Loucy (cell line): ENCODE measurements around the gene PCSK2.

Experiments
- H2AFZ ChIP-seq: fragments of 200-600 bp; sonication (generic); 2 replicates; pipeline ENCODE4 v1.6.0; 2016; ENCODE audit warnings: antibody characterized with exemption, mild to moderate bottlenecking, low read length, moderate library complexity
- H3F3A ChIP-seq: fragments of 200-600 bp; 2 replicates; pipeline ENCODE4 v1.6.0; 2016; ENCODE audit warnings: antibody characterized with exemption, low read depth, mild to moderate bottlenecking
- H3K27me3 ChIP-seq: fragments of 200-600 bp; sonication (generic); 2 replicates; pipeline ENCODE4 v1.6.1; 2014; ENCODE audit warnings: low read length, mild to moderate bottlenecking; ENCODE audit not compliant: insufficient read depth, poor library complexity, severe bottlenecking
- H3K36me3 ChIP-seq: fragments of 200-600 bp; sonication (generic); 2 replicates; pipeline ENCODE4 v1.6.1; 2016; ENCODE audit warnings: low read length; ENCODE audit not compliant: insufficient read depth
- H3K4me1 ChIP-seq: fragments of 200-600 bp; sonication (generic); 2 replicates; pipeline ENCODE4 v1.5.1; 2014; ENCODE audit warnings: low read length, mild to moderate bottlenecking; ENCODE audit not compliant: insufficient read depth, poor library complexity, severe bottlenecking
- H3K4me2 ChIP-seq: fragments of 200-600 bp; sonication (generic); 2 replicates; pipeline ENCODE4 v1.6.0; 2014; ENCODE audit warnings: antibody characterized with exemption, low read length, low read depth, mild to moderate bottlenecking; ENCODE audit not compliant: poor library complexity, severe bottlenecking
- H3K4me3 ChIP-seq: fragments of 200-600 bp; sonication (generic); 2 replicates; pipeline ENCODE4 v1.5.1; 2014; ENCODE audit warnings: low read length, mild to moderate bottlenecking, mixed read lengths; ENCODE audit not compliant: poor library complexity, severe bottlenecking
- H3K79me2 ChIP-seq: fragments of 200-600 bp; sonication (generic); 2 replicates; pipeline ENCODE4 v1.6.1; 2014; ENCODE audit warnings: low read length; ENCODE audit not compliant: insufficient read depth
- H3K9ac ChIP-seq: fragments of 200-600 bp; sonication (generic); 2 replicates; pipeline ENCODE4 v1.6.0; 2014; ENCODE audit warnings: mild to moderate bottlenecking, low read depth, low read length, moderate library complexity; ENCODE audit not compliant: poor library complexity, severe bottlenecking
- H3K9me2 ChIP-seq: fragments of 200-600 bp; sonication (generic); replicated peaks from 2 replicates; pipeline ENCODE4 v1.6.1; 2016; ENCODE audit warnings: low read depth, low read length, mixed read lengths
- H3K9me3 ChIP-seq: fragments of 200-600 bp; sonication (generic); 2 replicates; pipeline ENCODE4 v1.6.1; 2014; ENCODE audit warnings: mild to moderate bottlenecking, antibody characterized with exemption, low read length, low read depth; ENCODE audit not compliant: insufficient read depth
- H4K20me1 ChIP-seq: fragments of 200-600 bp; sonication (generic); 2 replicates; pipeline ENCODE4 v1.6.0; 2014; ENCODE audit warnings: antibody characterized with exemption, low read length, mild to moderate bottlenecking; ENCODE audit not compliant: insufficient read depth, poor library complexity, severe bottlenecking
- EZH2phosphoT487 ChIP-seq: fragments of 200-600 bp; IDR thresholded peaks from 2 replicates; pipeline ENCODE4 v1.6.1; 2018; ENCODE audit warnings: antibody characterized with exemption, mild to moderate bottlenecking, moderate library complexity, borderline replicate concordance
- TF ChIP-seq, protein P1 (sequence below): fragments of 200-600 bp; sonication (generic); conservative IDR thresholded peaks from 2 replicates; pipeline ENCODE4 v1.5.1; 2014; ENCODE audit warnings: mild to moderate bottlenecking, antibody characterized with exemption, low read length

The PCSK2 gene

DNA sequence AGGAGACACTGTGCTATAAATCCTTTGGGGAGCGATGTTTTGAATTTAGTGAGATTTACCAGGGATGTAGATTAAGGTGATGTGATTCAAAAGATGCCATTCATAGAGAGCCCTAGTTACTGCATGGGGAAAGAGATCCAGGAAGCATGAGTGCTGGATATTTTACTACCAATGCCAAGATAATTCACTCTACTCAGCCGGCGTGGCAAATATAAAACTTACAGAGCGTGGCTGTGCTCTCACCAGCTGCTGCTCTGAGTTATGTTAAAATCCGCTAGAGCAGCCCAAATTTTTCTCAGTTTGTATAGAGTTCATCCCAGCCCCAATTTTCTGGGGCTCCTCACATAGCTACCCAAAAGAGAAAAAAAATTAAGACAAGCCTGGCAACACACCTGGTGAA is 255.7 kb downstream of the PCSK2 start:
- no peak overlapping the region for H2AFZ ChIP-seq

DNA sequence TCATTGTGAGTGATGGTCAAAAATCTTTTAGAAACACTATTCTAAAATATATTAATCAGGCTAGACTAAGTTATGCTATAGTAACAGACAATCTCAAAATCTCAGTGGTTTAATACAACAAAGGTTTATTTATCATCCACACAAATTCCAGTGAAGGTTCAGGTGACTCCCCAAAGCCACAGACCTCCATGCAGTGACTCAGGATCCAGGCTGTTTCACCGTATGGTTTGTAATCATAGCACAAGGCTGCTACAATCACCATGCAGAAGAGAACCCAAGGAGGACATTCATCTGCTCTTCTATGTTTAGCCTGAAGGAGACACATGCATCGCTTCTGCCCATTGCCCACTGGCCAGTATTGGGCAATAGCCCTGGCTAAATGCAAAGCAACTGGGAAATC is 258.2 kb downstream of the PCSK2 start:
- no peaks in the 10 kb centered on the region; the same call in 1 of the 2 replicates for H3K9me3 ChIP-seq
- no peak overlapping the region for H3K4me3 ChIP-seq
- no peak overlapping the region for H3K9ac ChIP-seq
- H3K27me3 ChIP-seq: no peaks in the 10 kb centered on the region
- H3K4me2 ChIP-seq: no peak overlapping the region
- H3F3A ChIP-seq: no peaks in the 10 kb centered on the region
- H3K9me2 ChIP-seq: no peaks in the 10 kb centered on the region
- H3K4me1 ChIP-seq: no peaks in the 10 kb centered on the region
- H2AFZ ChIP-seq: no peak overlapping the region
- no peaks in the 10 kb centered on the region for H3K36me3 ChIP-seq
- H4K20me1 ChIP-seq: no peaks in the 10 kb centered on the region
- no peaks in the 10 kb centered on the region for H3K79me2 ChIP-seq
- TF ChIP-seq EZH2phosphoT487: no peak
- TF ChIP-seq, protein P1, sequence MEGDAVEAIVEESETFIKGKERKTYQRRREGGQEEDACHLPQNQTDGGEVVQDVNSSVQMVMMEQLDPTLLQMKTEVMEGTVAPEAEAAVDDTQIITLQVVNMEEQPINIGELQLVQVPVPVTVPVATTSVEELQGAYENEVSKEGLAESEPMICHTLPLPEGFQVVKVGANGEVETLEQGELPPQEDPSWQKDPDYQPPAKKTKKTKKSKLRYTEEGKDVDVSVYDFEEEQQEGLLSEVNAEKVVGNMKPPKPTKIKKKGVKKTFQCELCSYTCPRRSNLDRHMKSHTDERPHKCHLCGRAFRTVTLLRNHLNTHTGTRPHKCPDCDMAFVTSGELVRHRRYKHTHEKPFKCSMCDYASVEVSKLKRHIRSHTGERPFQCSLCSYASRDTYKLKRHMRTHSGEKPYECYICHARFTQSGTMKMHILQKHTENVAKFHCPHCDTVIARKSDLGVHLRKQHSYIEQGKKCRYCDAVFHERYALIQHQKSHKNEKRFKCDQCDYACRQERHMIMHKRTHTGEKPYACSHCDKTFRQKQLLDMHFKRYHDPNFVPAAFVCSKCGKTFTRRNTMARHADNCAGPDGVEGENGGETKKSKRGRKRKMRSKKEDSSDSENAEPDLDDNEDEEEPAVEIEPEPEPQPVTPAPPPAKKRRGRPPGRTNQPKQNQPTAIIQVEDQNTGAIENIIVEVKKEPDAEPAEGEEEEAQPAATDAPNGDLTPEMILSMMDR: no peak

More for the DNA sequence above, 255.7 kb downstream of the PCSK2 start:
- Histone ChIP-seq H3K9ac (no peak overlapping the region), H4K20me1 (no peaks in the 10 kb centered on the region), H3K79me2 (no peaks in the 10 kb centered on the region), H3K4me3 (no peak overlapping the region), H3K9me3 (no peaks in the 10 kb centered on the region; the same call in 1 of the 2 replicates), H3F3A (no peaks in the 10 kb centered on the region), H3K9me2 (no peaks in the 10 kb centered on the region), H3K36me3 (no peaks in the 10 kb centered on the region), H3K4me1 (no peaks in the 10 kb centered on the region), H3K27me3 (no peaks in the 10 kb centered on the region), H3K4me2 (no peak overlapping the region)
- TF ChIP-seq, protein P1: no peak
- no peak for TF ChIP-seq EZH2phosphoT487

DNA sequence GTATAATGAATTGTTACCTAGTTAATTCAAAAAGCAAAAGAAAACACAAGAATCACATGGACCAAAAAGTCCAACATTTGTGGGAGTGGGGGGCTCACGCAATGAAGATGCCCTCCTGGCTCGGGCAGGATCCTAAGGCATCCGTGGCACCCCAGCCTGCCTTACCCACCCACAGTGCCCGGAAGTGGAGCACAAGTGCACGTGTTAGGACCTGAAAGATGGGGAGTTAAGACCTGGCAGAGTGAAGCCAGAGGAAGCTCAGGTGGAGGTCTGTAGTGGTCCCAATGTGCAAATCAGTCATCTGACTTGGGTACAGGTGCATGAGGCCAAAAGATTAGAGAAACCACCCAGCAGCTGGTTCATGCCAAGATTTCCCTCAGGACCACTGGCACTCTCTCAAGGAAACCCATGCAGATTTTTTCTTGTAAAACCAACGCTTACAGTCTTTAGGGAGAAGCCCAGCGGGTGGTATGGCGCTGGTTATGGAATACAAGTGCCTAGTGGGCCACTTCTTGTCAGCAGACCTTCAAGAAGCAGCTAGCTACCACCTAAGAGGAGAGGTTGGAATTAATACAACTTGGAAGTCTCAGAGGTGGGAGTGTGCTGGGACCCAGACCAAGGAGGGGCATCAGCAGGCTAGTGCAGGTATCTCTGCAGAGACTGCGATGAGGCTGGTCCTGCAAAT is 262.2 kb downstream of the PCSK2 start:
- no peaks in the 10 kb centered on the region for H3K4me1 ChIP-seq
- H3K36me3 ChIP-seq: no peaks in the 10 kb centered on the region
- H3K9ac ChIP-seq: no peak overlapping the region
- no peak overlapping the region for H3K4me3 ChIP-seq
- no peak overlapping the region for H2AFZ ChIP-seq
- no peaks in the 10 kb centered on the region for H3K79me2 ChIP-seq
- TF ChIP-seq, protein P1: no peak
- TF ChIP-seq EZH2phosphoT487: no peak
- no peaks in the 10 kb centered on the region for H4K20me1 ChIP-seq
- H3K9me3 ChIP-seq: no peaks in the 10 kb centered on the region; the same call in 1 of the 2 replicates
- H3K9me2 ChIP-seq: no peaks in the 10 kb centered on the region
- H3F3A ChIP-seq: no peaks in the 10 kb centered on the region
- no peak overlapping the region for H3K4me2 ChIP-seq
- H3K27me3 ChIP-seq: no peaks in the 10 kb centered on the region
